OCI-LY7 (cell line): ENCODE data around the gene PCCA. TPM values are rescaled to one million over a fixed set of nuclear protein-coding genes. Genes with fewer than 3 reads are reported as not detected.

ENCODE experiments used
- BruUV-seq: library from RNA; stranded (reverse); fragments of 400-500 nt; replicated peaks from 2 replicates; lab custom pipeline; 2021; lab: Mats Ljungman, UMichigan
- CTCF ChIA-PET: fragments of 300-600 bp; sonication (Branson Sonifier 250); formaldehyde crosslinking; loops from one replicate; lab custom pipeline; 2022; ENCODE audit warnings: antibody characterized with exemption; ENCODE audit not compliant: unreplicated experiment; lab: Charles Lee
- POLR2A ChIA-PET: fragments of 300-600 bp; sonication (Branson Sonifier 250); formaldehyde crosslinking; loops from one replicate; lab custom pipeline; 2022; ENCODE audit warnings: antibody characterized with exemption; lab: Charles Lee
- DNase-seq: peaks from one replicate; pipeline ENCODE4 v3.0.0-alpha.2; 2015; ENCODE audit warnings: low spot score
- H2AFZ ChIP-seq: fragments of 200-600 bp; sonication (generic), shearing (Covaris generic); 2 replicates; pipeline ENCODE4 v1.6.1; 2014; ENCODE audit warnings: mild to moderate bottlenecking, antibody characterized with exemption, low read length, moderate library complexity
- H3K27ac ChIP-seq: fragments of 200-600 bp; sonication (generic); 2 replicates; pipeline ENCODE4 v1.5.1; 2014; ENCODE audit warnings: mixed run types, low read depth, mild to moderate bottlenecking, moderate library complexity, low read length, inconsistent platforms; ENCODE audit not compliant: poor library complexity, severe bottlenecking
- H3K36me3 ChIP-seq: fragments of 200-600 bp; sonication (generic); 2 replicates; pipeline ENCODE4 v1.6.1; 2014; ENCODE audit warnings: mild to moderate bottlenecking, antibody characterized with exemption, low read length, moderate library complexity, mixed read lengths; ENCODE audit not compliant: insufficient read depth
- H3K4me1 ChIP-seq: fragments of 200-600 bp; sonication (generic); 2 replicates; pipeline ENCODE4 v1.5.1; 2014; ENCODE audit warnings: mild to moderate bottlenecking, low read length; ENCODE audit not compliant: insufficient read depth, poor library complexity, severe bottlenecking
- H3K4me2 ChIP-seq: fragments of 200-600 bp; sonication (generic); 2 replicates; pipeline ENCODE4 v1.6.1; 2014; ENCODE audit warnings: mild to moderate bottlenecking, low read length
- H3K4me3 ChIP-seq: fragments of 200-600 bp; sonication (generic); 2 replicates; pipeline ENCODE4 v1.5.1; 2014; ENCODE audit warnings: mild to moderate bottlenecking, low read depth, low read length; ENCODE audit not compliant: poor library complexity, severe bottlenecking
- H3K79me2 ChIP-seq: fragments of 200-600 bp; sonication (generic); 2 replicates; pipeline ENCODE4 v1.6.1; 2016; ENCODE audit warnings: low read depth, mild to moderate bottlenecking, low read length, moderate library complexity, mixed read lengths; ENCODE audit not compliant: insufficient read depth
- H3K9me2 ChIP-seq: fragments of 200-600 bp; sonication (generic); 2 replicates; pipeline ENCODE4 v1.6.1; 2016; ENCODE audit warnings: mild to moderate bottlenecking, low read length, mixed read lengths; ENCODE audit not compliant: insufficient read depth
- H3K9me3 ChIP-seq: fragments of 200-600 bp; sonication (generic); 2 replicates; pipeline ENCODE4 v1.6.1; 2014; ENCODE audit warnings: mild to moderate bottlenecking, mixed run types, low read length, mixed read lengths
- H4K20me1 ChIP-seq: fragments of 200-600 bp; sonication (generic); 2 replicates; pipeline ENCODE4 v1.6.1; 2014; ENCODE audit warnings: mild to moderate bottlenecking, antibody characterized with exemption, low read length, moderate library complexity, mixed read lengths; ENCODE audit not compliant: insufficient read depth
- CTCF ChIP-seq: fragments of 200-600 bp; sonication (generic); conservative IDR thresholded peaks from 2 replicates; pipeline ENCODE4 v1.5.1; 2014; ENCODE audit warnings: mild to moderate bottlenecking, antibody characterized with exemption, low read length, moderate library complexity, mixed read lengths
- EZH2phosphoT487 ChIP-seq: fragments of 200-600 bp; sonication (generic); IDR thresholded peaks from 2 replicates; pipeline ENCODE4 v1.6.1; 2018; ENCODE audit warnings: low read depth, borderline replicate concordance, mild to moderate bottlenecking, mixed run types, antibody characterized with exemption, low read length, moderate library complexity, mixed read lengths
- intact Hi-C: fragments of 100-400 bp; cut with micrococcal nuclease; formaldehyde crosslinking; loops from one replicate; pipeline ENCODE4 v1.10.0; 2022; ENCODE audit not compliant: unreplicated experiment
- total RNA-seq, 2 experiments: library from RNA; depleted of rRNA in 1 of 2; stranded (reverse); fragments of >200 nt in 1 of 2; shearing (Covaris generic) in 1 of 2; gene quantifications; 2 replicates each; pipeline ENCODE4 v1.2.3, GENCODE V29; 2014 to 2022

PCCA gene
- total RNA-seq, 2 experiments from 2014 or later = 2.7 to 7.2 TPM

GRCh38 chr13:100399455-100399854 is 310.6 kb downstream of the PCCA start:
- H3K4me2 ChIP-seq = no peak overlapping the region
- H3K36me3 ChIP-seq = no peaks in the 10 kb centered on the region
- no peak overlapping the region for H3K4me3 ChIP-seq
- no peaks in the 10 kb centered on the region for H3K9me3 ChIP-seq
- no peak overlapping the region for H2AFZ ChIP-seq
- no TSS peak for BruUV-seq
- H3K4me1 ChIP-seq = no peaks in the 10 kb centered on the region
- H3K79me2 ChIP-seq = no peaks in the 10 kb centered on the region
- no peak for TF ChIP-seq CTCF
- TF ChIP-seq EZH2phosphoT487 = no peak
- no peaks in the 10 kb centered on the region for H4K20me1 ChIP-seq
- ChIA-PET POLR2A (no interaction called here), CTCF (no interaction called here)
- intact Hi-C loops = no loop called here
- no peak overlapping the region for H3K27ac ChIP-seq
- DNase-seq = no peak
- no peaks in the 10 kb centered on the region for H3K9me2 ChIP-seq

GRCh38 chr13:100403675-100404074 is 314.8 kb downstream of the PCCA start:
- TF ChIP-seq CTCF = no peak
- TF ChIP-seq EZH2phosphoT487 = no peak
- Histone ChIP-seq H3K4me1 (no peaks in the 10 kb centered on the region), H3K4me2 (no peak overlapping the region), H2AFZ (no peak overlapping the region), H3K36me3 (no peaks in the 10 kb centered on the region), H3K4me3 (no peak overlapping the region), H4K20me1 (no peaks in the 10 kb centered on the region), H3K9me3 (no peaks in the 10 kb centered on the region), H3K27ac (no peak overlapping the region), H3K9me2 (no peaks in the 10 kb centered on the region), H3K79me2 (no peaks in the 10 kb centered on the region)
- intact Hi-C loops = no loop called here
- no peak for DNase-seq
- ChIA-PET POLR2A (interaction anchor here (0.5 kb wide), 1 partner anchor 38 kb away, joined by 4 read pairs; no protein-coding TSS in a partner anchor), CTCF (no interaction called here)
- BruUV-seq = no TSS peak

- no peak overlapping the region for H3K4me2 ChIP-seq
- H3K9me2 ChIP-seq = no peaks in the 10 kb centered on the region
- no TSS peak for BruUV-seq
- no peak overlapping the region for H3K4me3 ChIP-seq
- POLR2A ChIA-PET = no interaction called here
- no peak overlapping the region for H3K27ac ChIP-seq
- no peaks in the 10 kb centered on the region for H4K20me1 ChIP-seq
- CTCF ChIA-PET = no interaction called here
- no peaks in the 10 kb centered on the region for H3K36me3 ChIP-seq
- no peak for DNase-seq
- H3K9me3 ChIP-seq = no peaks in the 10 kb centered on the region
- TF ChIP-seq EZH2phosphoT487 = no peak
- no peak for TF ChIP-seq CTCF
- intact Hi-C loops = no loop called here
- no peaks in the 10 kb centered on the region for H3K4me1 ChIP-seq
- no peaks in the 10 kb centered on the region for H3K79me2 ChIP-seq
- no peak overlapping the region for H2AFZ ChIP-seq
Observed at GRCh38 chr13:100409132-100409531, 320.2 kb downstream of the PCCA start.
